Natural killer cell (primary cell): ENCODE measurements around the gene PLEKHG4B. TPM values are rescaled to one million over a fixed set of nuclear protein-coding genes. Genes with fewer than 3 reads are reported as not detected.

Source experiments
- ATAC-seq, 3 donors: fragments of 150-1000 bp in 2 of 3; fragments of 200-7000 bp in 1 of 3; cut with Tn5 transposase; 1 replicate in 1 of 3; 2 replicates in 2 of 3; pipeline ENCODE4 v1.10.0; 2021; ENCODE audit warnings: mild to moderate bottlenecking in 2 of 3, moderate library complexity in 2 of 3
- DNase-seq, 2 donors: peaks; one replicate each; pipeline versions ENCODE4 v3.0.0 to v3.0.0-alpha.2; 2013 to 2021; ENCODE audit warnings: mixed read lengths in 1 of 2
- H3K27ac ChIP-seq: one replicate; pipeline ENCODE4 v1.5.1; 2013; ENCODE audit warnings: mild to moderate bottlenecking, low read length
- H3K27me3 ChIP-seq: one replicate; pipeline ENCODE4 v1.6.1; 2013; ENCODE audit warnings: low read length; ENCODE audit not compliant: control insufficient read depth, insufficient read depth
- H3K36me3 ChIP-seq: one replicate; pipeline ENCODE4 v1.6.1; 2013; ENCODE audit warnings: low read length; ENCODE audit not compliant: control insufficient read depth, insufficient read depth
- H3K4me1 ChIP-seq: one replicate; pipeline ENCODE4 v1.6.1; 2013; ENCODE audit warnings: low read length; ENCODE audit not compliant: control insufficient read depth, insufficient read depth
- H3K4me3 ChIP-seq: one replicate; pipeline ENCODE4 v1.5.1; 2013; ENCODE audit warnings: low read length
- H3K9me3 ChIP-seq: one replicate; pipeline ENCODE4 v1.6.1; 2013; ENCODE audit warnings: low read length; ENCODE audit not compliant: control insufficient read depth, insufficient read depth
- H3K27ac Mint-ChIP-seq, 2 donors: one replicate each; pipeline ENCODE4 v1.8.0; 2022; ENCODE audit warnings: mild to moderate bottlenecking in 2 of 2, mixed read lengths in 2 of 2, moderate library complexity in 1 of 2
- H3K27me3 Mint-ChIP-seq, 2 donors: one replicate each; pipeline ENCODE4 v1.8.0; 2022; ENCODE audit warnings: low read depth in 2 of 2, mixed read lengths in 2 of 2
- H3K36me3 Mint-ChIP-seq: one replicate; pipeline ENCODE4 v1.8.0; 2022; ENCODE audit warnings: mixed read lengths
- H3K4me1 Mint-ChIP-seq, 2 donors: one replicate each; pipeline ENCODE4 v1.8.0; 2022; ENCODE audit warnings: mixed read lengths in 2 of 2
- H3K4me3 Mint-ChIP-seq: one replicate; pipeline ENCODE4 v1.8.0; 2022; ENCODE audit warnings: mild to moderate bottlenecking, moderate library complexity, mixed read lengths
- H3K9me3 Mint-ChIP-seq, 2 donors: one replicate each; pipeline ENCODE4 v1.8.0; 2022; ENCODE audit warnings: mixed read lengths in 2 of 2
- CTCF ChIP-seq: fragments of 200-600 bp; IDR thresholded peaks from one replicate; pipeline ENCODE4 v1.8.0; 2022; ENCODE audit warnings: antibody characterized with exemption
- WGBS: methylation state at CpG from one replicate; pipeline ENCODE4 v1.1.7; 2013; ENCODE audit warnings: missing lambda C conversion rate; ENCODE audit not compliant: insufficient coverage; 5-methylcytosine and 5-hydroxymethylcytosine counted together
- intact Hi-C: fragments of 100-400 bp; cut with micrococcal nuclease; formaldehyde crosslinking; loops from one replicate; pipeline ENCODE4 v1.14.2; 2022
- total RNA-seq, 4 donors: library from RNA; stranded (reverse); fragments of 120-200 nt in 1 of 4; gene quantifications; one replicate each; pipeline versions ENCODE4 v1.2.3 to v1.2.4, GENCODE V29; 2013 to 2022

PLEKHG4B gene
- total RNA-seq, 3 donors from 2014 or later (not counting 1 experiment from before 2014, with no cell fraction given) = 0.07 TPM; not detected in 2

GRCh38 chr5:76358-77169 lies 15.4 kb upstream of the PLEKHG4B start:
- intact Hi-C loops = no loop called here
- Mint-ChIP-seq H3K36me3 (no peaks in the 10 kb centered on the region), H3K27ac (no peak overlapping the region), H3K4me1 (no peaks in the 10 kb centered on the region), H3K27me3 (peaks cover 0 to 11% of the 10 kb centered on the region in 2 donors), H3K9me3 (no peaks in the 10 kb centered on the region), H3K4me3 (no peak overlapping the region)
- Histone ChIP-seq H3K4me1 (no peaks in the 10 kb centered on the region), H3K27ac (no peak overlapping the region), H3K9me3 (no peaks in the 10 kb centered on the region), H3K36me3 (no peaks in the 10 kb centered on the region), H3K4me3 (no peak overlapping the region), H3K27me3 (no peaks in the 10 kb centered on the region)
- ATAC-seq = no peak
- 89% methylated on average over 21 of the region's 22 CpGs for WGBS
- TF ChIP-seq CTCF = no peak
- DNase-seq = no peak

GRCh38 chr5:77170-77501 lies 14.8 kb upstream of the PLEKHG4B start:
- H3K4me1 ChIP-seq = no peaks in the 10 kb centered on the region
- WGBS = 87% methylated on average over 4 of the region's 4 CpGs

GRCh38 chr5:77546-77945 lies 14.4 kb upstream of the PLEKHG4B start:
- Histone ChIP-seq H3K27me3 (no peaks in the 10 kb centered on the region), H3K4me1 (no peaks in the 10 kb centered on the region), H3K4me3 (no peak overlapping the region), H3K36me3 (no peaks in the 10 kb centered on the region), H3K9me3 (no peaks in the 10 kb centered on the region), H3K27ac (no peak overlapping the region)
- TF ChIP-seq CTCF = no peak
- H3K27ac Mint-ChIP-seq = no peak overlapping the region
- no peak overlapping the region for H3K4me3 Mint-ChIP-seq
- peaks cover 0 to 11% of the 10 kb centered on the region in 2 donors for H3K27me3 Mint-ChIP-seq
- no peak for ATAC-seq
- intact Hi-C loops = no loop called here
- no peaks in the 10 kb centered on the region for H3K36me3 Mint-ChIP-seq
- no peaks in the 10 kb centered on the region for H3K4me1 Mint-ChIP-seq
- WGBS = 89% methylated on average over 10 of the region's 10 CpGs
- no peak for DNase-seq
- no peaks in the 10 kb centered on the region for H3K9me3 Mint-ChIP-seq

More at GRCh38 chr5:77170-77501, 14.8 kb upstream of the PLEKHG4B start:
- H3K9me3 ChIP-seq = no peaks in the 10 kb centered on the region
- intact Hi-C loops = no loop called here
- Mint-ChIP-seq H3K9me3 (no peaks in the 10 kb centered on the region), H3K27me3 (peaks cover 0 to 11% of the 10 kb centered on the region in 2 donors), H3K27ac (no peak overlapping the region), H3K36me3 (no peaks in the 10 kb centered on the region), H3K4me3 (no peak overlapping the region), H3K4me1 (no peaks in the 10 kb centered on the region)
- H3K36me3 ChIP-seq = no peaks in the 10 kb centered on the region
- ATAC-seq (no peak), DNase-seq (no peak)
- H3K4me3 ChIP-seq = no peak overlapping the region
- H3K27me3 ChIP-seq = no peaks in the 10 kb centered on the region
- H3K27ac ChIP-seq = no peak overlapping the region
- TF ChIP-seq CTCF = no peak
